Suppressor macrophage treated with lipopolysaccharide for 4 hours (primary cell): ENCODE data around the gene PRKN.
"Not testable (repeated sequence)": the region's sequence is repeated elsewhere in the genome, so short reads cannot be mapped to it uniquely, and the experiment has no call there.

ENCODE experiments used
- DNase-seq: peaks from one replicate; pipeline ENCODE4 v3.0.0-alpha.2; 2020

The PRKN gene

GRCh38 chr6:161830866-161831616 is 896.5 kb downstream of the PRKN start:
- no peak for DNase-seq

- no peak for DNase-seq
Measured at GRCh38 chr6:161829291-161829729, 898.3 kb downstream of the PRKN start.

GRCh38 chr6:161828355-161828754 is 899.2 kb downstream of the PRKN start:
- no peak for DNase-seq

- no peak for DNase-seq
Measured at GRCh38 chr6:161826512-161826911, 901.1 kb downstream of the PRKN start.

DNA sequence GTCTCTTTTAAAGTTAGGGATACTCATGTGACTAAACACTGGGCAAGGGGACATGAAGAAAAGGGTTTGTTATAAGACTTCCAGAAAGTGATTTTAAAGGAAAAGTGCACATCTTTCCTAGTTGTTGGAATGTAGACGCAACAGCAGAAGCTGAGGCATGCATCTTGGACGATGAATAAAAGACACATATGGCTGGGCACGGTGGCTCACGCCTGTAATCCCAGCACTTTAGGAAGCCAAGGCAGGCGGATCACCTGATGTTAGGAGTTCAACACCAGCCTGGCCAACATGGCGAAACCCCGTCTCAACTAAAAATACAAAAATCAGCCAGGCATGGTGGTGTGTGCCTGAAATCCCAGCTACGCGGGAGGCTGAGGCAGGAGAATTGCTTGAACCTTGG is 905.4 kb downstream of the PRKN start:
- not testable (repeated sequence) for DNase-seq

DNA sequence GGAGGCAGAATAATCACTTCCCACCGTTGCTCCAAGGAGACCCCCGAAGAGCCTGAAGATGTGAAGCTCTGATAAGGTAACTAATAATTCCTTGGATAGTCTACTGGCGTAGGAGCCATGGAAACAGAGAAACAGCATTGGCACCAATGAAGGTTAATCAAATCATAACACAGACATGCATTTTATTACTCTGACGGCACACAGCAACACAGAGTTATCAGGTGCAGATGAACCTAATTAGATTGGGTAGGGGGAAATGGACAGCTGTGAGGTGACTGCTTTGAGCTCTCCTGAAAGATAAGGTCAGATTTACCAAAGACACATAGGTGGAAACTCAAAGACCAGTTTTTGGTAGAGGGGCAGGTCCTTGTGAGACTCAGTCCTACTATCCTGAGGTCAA is 909.7 kb downstream of the PRKN start:
- no peak for DNase-seq

DNA sequence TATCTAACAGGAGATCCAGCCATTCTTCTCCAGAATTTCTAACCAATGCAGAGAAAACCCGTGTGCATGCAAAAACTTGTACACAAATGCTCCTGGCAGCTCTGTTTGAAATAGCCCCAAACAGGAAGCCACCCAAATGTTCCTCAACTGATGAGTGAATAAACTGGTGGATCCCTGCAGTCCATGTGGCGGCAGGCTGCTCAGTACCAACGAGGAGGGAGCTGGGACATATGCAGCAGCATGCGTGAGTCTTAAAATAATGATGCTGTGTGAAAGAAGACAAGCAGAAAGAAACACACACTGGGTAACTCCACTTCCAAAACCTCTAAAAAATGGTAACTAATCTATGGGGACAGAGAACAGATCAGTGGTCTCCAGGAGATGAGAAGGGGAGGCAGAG is 911.6 kb downstream of the PRKN start:
- DNase-seq: no peak

DNA sequence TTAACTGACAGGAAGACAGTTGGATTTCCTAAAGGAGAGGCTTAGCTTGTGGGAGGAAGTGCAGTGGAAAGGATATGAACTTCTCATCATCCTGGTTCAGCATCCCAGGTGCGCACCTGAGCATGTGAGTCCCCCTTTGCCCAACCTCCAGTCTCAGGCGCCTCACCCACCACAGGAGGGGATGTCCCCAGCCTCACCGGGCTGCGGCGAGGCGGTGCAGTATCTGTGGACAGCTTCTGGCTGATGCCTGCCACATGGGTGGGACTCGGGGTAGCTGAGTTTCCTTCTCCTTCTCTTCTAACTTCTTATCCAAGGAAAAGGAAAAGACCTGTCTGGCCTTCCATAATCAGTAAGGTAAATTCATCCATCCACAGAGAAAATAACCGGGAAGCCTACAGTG is 914.4 kb downstream of the PRKN start:
- no peak for DNase-seq

GRCh38 chr6:161809971-161810370 is 917.6 kb downstream of the PRKN start:
- DNase-seq: no peak

DNA sequence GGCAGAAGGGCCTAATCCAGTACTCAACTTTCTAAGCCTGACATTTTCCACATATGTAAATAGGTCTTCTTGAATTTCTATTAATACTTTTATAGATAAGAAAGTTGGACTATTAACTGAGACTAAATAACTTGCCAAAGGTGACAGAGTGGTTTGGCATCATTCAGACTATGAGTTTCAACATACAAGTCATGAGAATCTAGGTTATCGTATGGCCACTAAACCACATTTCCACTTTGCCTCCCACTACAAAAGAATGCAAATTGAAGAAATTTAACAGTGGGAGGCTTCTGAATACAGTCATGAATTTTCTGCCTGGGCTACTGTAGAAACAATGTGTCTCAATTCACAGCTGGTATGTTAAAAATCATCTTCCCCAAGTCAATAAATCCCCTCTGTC is 922.7 kb downstream of the PRKN start:
- no peak for DNase-seq

- DNase-seq: no peak
Measured at GRCh38 chr6:161803131-161803530, 924.4 kb downstream of the PRKN start.

- DNase-seq: no peak
Measured at GRCh38 chr6:161802231-161802630, 925.3 kb downstream of the PRKN start.

DNA sequence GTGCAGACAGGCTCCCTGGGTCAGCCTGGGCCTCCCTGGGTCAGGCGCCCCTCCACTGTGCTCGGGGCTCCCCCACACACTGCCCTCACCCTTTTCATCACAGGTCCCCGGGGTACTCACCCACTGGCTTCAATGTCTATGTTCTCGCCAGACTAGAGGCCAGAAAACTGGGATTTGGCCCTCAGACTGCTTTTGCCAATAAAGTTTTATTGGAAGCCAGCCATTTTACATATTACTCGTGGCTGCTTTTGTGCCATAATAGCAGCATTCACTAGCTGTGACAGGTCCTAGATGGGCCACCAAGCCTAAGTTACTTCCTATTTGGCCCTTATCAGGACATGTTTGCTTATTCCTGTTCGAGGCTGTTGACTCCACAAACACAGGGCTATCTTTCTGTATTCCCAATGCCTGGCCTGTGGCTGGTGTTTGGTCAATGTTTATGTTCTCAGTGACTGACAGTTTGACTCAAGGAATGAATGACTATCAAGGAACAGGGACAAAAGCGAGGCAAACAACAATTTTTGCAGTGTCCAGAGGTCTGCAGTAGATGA is 928.6 kb downstream of the PRKN start:
- DNase-seq: no peak

DNA sequence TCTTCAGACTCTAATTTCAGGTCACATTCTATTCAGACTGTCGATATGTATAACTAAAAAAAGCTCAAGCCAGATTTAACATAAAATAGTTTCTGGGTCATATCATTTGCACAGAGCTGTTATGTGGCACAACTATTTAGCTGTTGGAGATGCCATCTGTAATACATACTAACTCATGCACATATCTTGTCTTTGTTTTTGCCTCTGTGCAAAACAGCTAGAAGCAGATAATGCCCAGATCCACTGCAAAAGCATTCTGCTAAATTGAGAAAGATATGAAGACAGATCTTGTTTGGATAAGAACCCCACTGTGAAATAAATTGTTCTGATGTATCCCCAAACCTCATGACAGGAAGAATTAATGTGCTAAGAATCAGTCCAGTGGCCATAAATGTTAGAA is 930.9 kb downstream of the PRKN start:
- no peak for DNase-seq

DNA sequence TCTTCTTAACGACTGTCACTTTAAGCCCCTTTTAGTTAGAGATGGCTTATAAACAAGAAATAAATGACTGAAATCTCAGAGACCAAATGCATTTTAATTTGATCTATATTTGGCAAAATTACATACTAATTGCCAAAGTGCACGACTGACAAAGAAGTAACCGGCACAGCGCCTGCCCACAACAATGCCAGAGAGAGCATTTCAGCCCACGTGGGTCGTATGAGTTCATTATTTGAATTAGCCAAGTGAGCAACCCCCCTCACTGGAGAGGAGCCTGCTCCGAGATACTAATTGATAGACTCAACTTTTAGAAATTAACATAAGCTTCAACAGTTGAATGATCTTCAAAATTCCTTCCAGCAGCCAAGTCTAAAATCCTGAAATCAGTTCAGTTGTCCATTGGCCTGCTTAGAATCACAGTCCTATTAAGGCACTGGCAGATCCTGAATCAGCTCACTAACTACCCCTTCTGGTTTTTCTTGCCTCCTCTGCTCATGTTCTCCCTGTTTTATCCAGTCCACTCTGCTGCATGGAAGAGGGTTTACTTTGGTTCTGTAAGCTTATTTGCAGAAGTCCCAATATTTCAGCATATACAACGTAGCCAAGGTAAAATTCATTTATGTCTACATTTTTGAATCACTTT is 934.6 kb downstream of the PRKN start:
- DNase-seq: no peak

DNA sequence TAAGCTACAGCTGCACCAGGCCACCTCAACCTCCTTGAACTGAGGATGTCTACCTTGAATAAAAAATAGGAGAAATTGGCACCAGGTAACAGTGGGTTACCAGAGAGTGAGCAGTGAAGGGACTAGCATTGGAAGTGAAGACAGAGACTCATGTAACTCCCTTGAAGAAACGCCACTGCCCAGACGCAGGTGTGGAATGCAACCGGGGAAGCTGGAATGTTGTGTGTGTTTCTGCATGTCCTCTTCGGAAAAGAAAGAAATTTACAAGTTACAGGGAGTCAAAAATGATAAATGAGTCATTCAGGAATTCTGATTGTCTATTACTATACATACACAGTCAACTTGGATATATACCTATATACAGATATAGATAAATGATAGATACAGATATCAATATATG is 939.0 kb downstream of the PRKN start:
- DNase-seq: no peak

DNA sequence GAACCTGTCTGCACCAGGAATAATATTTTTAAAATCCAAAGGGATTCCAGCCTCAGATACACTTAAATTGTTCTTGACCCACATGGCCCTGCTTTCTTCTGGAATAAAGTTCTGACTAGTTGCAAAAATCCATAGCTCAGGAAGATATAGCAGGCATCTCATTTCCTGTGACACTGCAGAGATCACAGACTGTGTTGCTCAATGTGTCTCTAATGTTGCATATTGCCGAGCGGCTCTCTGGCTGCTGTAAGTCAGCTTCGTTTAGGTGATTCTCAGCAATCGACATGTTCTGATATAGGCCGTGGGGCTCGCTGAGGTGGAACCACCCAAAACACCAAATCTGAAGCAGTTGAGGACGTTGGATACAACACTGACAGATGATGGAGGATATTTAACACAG is 955.4 kb downstream of the PRKN start:
- no peak for DNase-seq

GRCh38 chr6:161761966-161762365 is 965.6 kb downstream of the PRKN start:
- DNase-seq: no peak

DNA sequence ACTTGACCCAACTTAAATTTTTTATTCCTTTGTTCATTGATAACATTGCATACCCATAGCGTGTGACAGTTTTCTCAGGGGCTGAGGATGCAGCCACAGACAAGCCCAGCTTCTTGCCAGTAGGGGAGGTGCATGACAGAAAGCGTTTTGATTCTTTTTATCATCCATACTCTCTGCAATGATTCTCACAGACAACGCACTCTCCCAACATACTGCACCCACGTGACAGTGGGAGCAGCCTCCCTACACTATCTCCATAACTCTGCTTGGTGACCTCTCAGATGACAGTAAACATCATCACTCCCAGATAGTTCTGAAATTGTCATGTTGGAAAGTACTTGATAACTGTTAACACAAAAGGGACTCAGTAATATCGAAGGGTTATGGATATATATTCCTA is 972.5 kb downstream of the PRKN start:
- DNase-seq: no peak

GRCh38 chr6:161750686-161751085 is 976.9 kb downstream of the PRKN start:
- DNase-seq: no peak

- no peak for DNase-seq
Measured at GRCh38 chr6:161749576-161749975, 978.0 kb downstream of the PRKN start.

GRCh38 chr6:161748535-161749416 is 978.8 kb downstream of the PRKN start:
- peak; percentile 36 for DNase-seq

DNA sequence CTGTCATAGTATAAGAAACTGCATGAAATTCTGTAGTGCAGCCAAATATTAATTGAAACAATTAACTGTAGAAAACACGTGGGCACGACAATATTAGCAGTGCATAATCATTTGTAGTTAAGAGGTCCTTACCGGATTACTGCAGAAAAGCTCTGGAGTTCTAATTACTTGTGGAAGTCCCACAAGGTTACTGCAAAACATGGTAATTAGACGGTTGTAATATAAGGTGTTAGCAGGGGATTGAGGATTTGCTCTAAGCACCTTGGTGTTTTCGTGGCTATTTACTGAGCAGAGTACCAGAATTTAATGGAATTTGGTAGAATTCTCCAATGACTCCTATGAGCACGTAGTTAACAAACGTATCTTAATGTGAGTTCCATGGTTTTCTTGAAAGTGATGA is 980.1 kb downstream of the PRKN start:
- DNase-seq: no peak
